HG03521 (cell line): ENCODE measurements around the gene ADM2.
A peak's percentile ranks its signal among the peaks of the same experiment; 100 is the strongest.

ENCODE experiments used
- ATAC-seq: cut with Tn5 transposase; IDR thresholded peaks from one replicate; pipeline ENCODE4 v1.9.1; 2021; ENCODE audit warnings: mild to moderate bottlenecking, moderate library complexity; ENCODE audit not compliant: unreplicated experiment

ADM2 gene

GRCh38 chr22:50467341-50467740, 14.0 kb upstream of the ADM2 start:
- no peak for ATAC-seq

GRCh38 chr22:50467773-50468440, 13.4 kb upstream of the ADM2 start:
- no peak for ATAC-seq

GRCh38 chr22:50468626-50469025, 12.7 kb upstream of the ADM2 start:
- no peak for ATAC-seq

GRCh38 chr22:50469377-50470305, 11.7 kb upstream of the ADM2 start:
- peak; percentile 57 for ATAC-seq

GRCh38 chr22:50470491-50470890, 10.9 kb upstream of the ADM2 start:
- no peak for ATAC-seq

DNA sequence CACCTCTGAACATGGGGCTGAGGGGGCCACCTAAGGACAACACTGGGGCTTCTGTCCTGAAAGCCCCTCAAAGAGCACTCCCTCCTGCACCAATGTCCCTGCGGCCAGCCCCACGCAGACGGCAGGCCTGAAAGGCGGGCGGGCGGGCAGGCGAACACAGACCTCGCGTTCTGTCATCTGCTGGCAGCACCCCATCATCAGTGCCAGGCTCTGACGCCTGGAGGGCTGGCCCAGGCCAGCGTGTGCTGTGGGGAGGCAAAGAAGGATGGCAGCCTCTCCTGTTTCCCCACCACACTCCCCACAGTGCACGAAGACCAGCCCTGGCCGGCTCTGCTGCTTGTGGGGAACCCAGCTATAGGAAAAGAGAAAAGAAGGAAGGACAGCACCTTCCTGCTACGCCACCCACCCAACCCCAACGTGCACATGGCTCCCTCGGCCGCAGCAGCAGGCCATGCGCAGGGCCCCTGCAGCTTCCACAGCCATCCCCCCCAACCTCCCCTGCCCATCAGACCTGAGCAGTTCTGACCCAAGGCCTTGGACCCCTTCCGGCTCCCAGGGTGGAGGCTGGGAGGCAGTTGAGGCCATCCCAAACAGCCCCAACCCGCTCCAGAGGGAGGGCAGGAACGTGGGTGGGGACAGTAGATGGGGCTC, 10.0 kb upstream of the ADM2 start:
- no peak for ATAC-seq

DNA sequence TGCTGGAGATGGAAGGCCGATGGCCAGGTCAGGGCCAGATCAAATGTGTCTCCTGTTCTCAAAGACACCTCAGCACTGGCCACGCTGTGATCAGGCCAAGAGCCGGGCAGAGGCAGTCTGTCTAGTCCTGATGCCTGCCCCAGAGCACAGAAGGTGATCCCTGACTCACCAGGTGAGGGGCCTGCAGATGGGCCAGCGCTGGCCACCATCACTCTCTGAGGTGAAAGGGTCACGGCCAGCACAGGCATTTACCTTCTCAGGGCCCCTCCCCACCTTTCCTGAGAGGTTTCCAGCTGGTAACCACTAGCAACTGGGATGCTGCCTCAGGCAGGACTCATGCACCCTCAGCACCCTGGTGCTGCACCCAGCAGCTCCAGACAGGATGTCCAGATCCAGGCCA, 9.4 kb upstream of the ADM2 start:
- no peak for ATAC-seq

DNA sequence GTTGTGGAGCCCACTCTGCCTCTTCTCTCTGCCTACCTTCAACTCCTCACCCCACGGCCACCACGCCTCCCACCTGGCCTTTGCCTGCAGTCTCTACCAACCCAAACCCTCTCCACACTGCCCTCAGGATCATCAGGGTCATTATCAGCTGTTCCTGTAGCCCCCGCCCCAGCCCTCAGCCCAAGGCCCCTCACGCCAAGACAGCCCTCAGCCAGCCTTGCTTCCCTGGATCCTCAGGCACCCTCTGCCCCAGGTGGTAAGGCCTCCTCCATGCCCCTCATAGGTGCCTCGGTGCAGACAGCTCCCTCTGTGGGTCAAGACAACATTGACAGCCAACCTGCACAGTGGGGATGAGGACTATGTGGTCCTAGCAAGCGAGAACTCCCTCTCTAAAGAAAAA, 8.3 kb upstream of the ADM2 start:
- no peak for ATAC-seq

- no peak for ATAC-seq
Measured at GRCh38 chr22:50473855-50474671, 7.3 kb upstream of the ADM2 start.

DNA sequence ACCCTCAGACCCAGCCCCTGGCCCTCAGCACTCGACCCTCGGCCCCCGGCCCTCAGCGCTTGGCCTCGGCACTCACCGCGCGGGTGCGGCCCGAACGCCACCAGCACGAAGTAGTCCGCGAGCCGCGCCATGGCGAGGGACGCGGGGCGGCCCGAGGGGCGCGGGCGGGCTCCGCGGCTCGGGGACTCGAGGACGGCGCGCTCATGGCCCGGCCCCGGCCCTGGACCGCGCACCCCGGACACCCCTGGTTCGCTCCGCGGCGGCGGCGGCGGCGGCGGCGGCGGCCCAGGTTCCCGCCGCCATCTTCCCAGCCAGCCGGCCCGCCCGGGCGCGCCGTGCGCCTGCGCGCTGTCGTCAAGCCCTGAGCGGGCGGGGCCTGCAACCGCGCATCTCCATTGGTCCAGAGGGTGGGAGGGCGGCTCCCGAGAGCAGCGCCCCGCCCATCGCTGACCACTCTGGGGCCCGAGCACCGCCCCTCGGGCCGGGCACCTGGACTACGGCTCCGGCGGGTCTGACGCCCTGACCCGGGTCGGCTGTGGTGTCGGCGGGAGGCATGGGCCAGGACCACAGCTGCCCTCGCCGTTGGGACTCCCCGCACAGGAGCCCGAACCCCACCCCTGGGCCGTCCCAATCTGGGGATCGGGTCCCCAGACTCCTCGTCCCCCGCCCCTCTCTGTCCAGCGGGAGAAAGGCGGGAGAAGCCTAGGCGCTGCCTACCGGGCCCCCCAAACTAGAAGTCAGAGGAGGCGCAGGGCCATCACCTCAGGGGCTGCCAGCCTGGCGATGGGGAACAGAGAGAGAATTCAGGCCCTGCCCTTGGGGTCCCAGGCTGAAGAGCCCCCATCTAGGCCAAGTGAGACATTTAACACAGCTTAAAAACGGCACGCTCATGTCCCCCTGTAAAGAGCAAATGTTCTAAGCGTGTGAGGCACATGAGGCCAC, 6.4 kb upstream of the ADM2 start, which contains the start of gene SBF1:
Gene SBF1, minus strand, starts transcription at position 326 of the 942 bp plus-strand sequence. Its CDS starts 195 bp downstream, at position 131.
- peak; percentile 72 for ATAC-seq

DNA sequence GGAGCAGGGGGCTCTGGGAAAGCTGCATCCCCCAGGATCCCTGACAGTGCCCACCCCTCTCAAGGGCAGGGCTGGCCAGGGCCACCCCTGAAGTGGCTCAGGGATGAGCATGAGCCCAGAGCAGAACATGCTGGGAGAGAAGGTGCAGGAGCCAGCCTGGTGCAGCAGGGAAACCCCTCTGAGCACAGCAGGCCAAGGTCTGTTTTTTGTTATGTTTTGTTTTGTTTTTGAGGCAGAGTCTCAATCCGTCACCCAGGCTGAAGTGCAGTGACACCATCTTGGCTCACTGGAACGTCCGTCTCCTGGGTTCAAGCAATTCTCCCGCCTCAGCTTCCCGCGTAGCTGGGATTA, 5.7 kb upstream of the ADM2 start:
- no peak for ATAC-seq

- ATAC-seq = no peak
Measured at GRCh38 chr22:50476868-50477267, 4.5 kb upstream of the ADM2 start.

- ATAC-seq = no peak
Measured at GRCh38 chr22:50477923-50478322, 3.4 kb upstream of the ADM2 start.

GRCh38 chr22:50479721-50480120, 1.6 kb upstream of the ADM2 start:
- no peak for ATAC-seq

- ATAC-seq = no peak
Measured at GRCh38 chr22:50481045-50481439, 301 bp upstream of the ADM2 start.

- no peak for ATAC-seq
Measured at GRCh38 chr22:50482107-50483074, 1.0 kb downstream of the ADM2 start.

DNA sequence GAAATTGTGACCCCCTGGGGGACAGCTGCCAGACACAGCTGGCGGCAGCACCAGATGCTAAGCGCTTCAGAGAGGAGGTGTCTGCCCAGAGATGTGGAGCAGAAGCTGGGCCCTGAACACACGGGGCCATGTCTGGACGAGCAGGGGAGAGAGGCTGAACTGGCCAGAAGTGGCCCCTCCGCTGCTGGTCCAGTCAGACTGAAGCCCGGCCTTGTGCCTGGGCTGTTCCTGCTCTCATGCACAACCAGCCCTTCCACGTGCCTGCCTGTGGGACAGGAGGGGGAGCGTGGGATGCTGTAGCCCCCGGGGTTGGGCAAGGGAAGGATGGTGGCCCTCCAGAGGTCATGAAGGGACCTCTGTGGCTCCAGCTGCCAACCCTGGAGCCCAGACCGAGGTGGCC, 1.8 kb downstream of the ADM2 start:
- ATAC-seq = no peak

GRCh38 chr22:50483556-50483955, 2.2 kb downstream of the ADM2 start:
- no peak for ATAC-seq
